Measurements from ENCODE around the gene L1TD1. TPM values are rescaled to one million over a fixed set of nuclear protein-coding genes. Genes with fewer than 3 reads are reported as not detected.

The L1TD1 gene
- total RNA-seq, 2 donors from 2014 or later, result 0.27 to 4.7 TPM

DNA sequence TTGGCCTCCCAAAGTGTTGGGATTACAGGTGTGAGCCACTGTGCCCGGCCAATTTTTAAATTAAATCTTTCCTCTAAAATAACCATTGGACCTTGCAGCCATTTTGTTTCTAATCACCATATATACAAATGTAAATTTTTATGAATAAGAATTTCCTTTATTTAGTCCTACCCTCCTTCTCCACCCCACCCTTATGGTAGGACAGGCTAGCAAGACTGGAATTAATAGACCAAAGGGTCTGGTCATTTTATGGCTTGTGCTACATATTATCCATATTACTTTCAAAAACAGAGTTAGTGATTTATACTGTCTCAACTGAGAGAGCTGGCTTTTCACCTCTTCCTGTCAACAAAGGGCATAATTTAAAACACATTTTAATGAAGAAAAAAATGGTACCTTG is 26.5 kb downstream of the L1TD1 start:
- 100% methylated on average over 1 of the region's 1 CpG for WGBS
- Histone ChIP-seq H3K36me3 (no peaks in the 10 kb centered on the region), H3K9me3 (no peaks in the 10 kb centered on the region), H3K4me1 (replicated peaks) (no peaks in the 10 kb centered on the region), H3K27ac (no peak overlapping the region), H3K27me3 (replicated peaks; ENCODE audit: insufficient read depth) (no peaks in the 10 kb centered on the region), H3K4me3 (no peak overlapping the region)
- intact Hi-C loops (cut with DNase I), result no loop called here
- TF ChIP-seq POLR2A (IDR thresholded peaks at IDR 0.05) (no peak), POLR2AphosphoS5 (IDR thresholded peaks at IDR 0.05) (no peak)
- TF ChIP-seq, protein P1, sequence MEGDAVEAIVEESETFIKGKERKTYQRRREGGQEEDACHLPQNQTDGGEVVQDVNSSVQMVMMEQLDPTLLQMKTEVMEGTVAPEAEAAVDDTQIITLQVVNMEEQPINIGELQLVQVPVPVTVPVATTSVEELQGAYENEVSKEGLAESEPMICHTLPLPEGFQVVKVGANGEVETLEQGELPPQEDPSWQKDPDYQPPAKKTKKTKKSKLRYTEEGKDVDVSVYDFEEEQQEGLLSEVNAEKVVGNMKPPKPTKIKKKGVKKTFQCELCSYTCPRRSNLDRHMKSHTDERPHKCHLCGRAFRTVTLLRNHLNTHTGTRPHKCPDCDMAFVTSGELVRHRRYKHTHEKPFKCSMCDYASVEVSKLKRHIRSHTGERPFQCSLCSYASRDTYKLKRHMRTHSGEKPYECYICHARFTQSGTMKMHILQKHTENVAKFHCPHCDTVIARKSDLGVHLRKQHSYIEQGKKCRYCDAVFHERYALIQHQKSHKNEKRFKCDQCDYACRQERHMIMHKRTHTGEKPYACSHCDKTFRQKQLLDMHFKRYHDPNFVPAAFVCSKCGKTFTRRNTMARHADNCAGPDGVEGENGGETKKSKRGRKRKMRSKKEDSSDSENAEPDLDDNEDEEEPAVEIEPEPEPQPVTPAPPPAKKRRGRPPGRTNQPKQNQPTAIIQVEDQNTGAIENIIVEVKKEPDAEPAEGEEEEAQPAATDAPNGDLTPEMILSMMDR (IDR thresholded peaks at IDR 0.05), result no peak
- DNase-seq (ENCODE audit: low spot score), result no peak

DNA sequence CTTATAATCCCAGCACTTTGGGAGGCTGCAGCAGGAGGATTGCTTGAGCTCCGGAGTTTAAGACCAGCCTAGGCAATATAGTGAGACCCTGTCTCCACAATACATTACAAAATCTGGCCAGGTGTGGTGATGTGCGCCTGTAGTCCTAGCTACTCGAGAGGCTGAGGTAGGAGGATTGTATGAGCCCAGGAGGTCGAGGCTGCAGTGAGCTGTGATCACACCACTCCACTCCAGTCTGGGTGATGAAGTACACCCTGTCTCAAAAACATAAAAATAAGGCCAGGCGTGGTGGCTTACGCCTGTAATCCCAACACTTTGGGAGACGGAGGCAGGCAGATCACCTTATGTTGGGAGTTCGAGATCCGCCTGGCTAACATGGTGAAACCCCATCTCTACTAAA is 27.7 kb downstream of the L1TD1 start:
- no peaks in the 10 kb centered on the region for H3K4me1 ChIP-seq (replicated peaks)
- TF ChIP-seq POLR2A (IDR thresholded peaks at IDR 0.05), result no peak
- TF ChIP-seq POLR2AphosphoS5 (IDR thresholded peaks at IDR 0.05), result no peak
- TF ChIP-seq, protein P1 (IDR thresholded peaks at IDR 0.05), result no peak
- WGBS, result 89% methylated on average over 9 of the region's 9 CpGs
- H3K27me3 ChIP-seq (replicated peaks; ENCODE audit: insufficient read depth), result no peaks in the 10 kb centered on the region
- H3K27ac ChIP-seq, result no peak overlapping the region
- no peaks in the 10 kb centered on the region for H3K36me3 ChIP-seq
- DNase-seq (ENCODE audit: low spot score), result no peak
- H3K9me3 ChIP-seq, result no peaks in the 10 kb centered on the region
- intact Hi-C loops (cut with DNase I), result no loop called here
- no peak overlapping the region for H3K4me3 ChIP-seq

DNA sequence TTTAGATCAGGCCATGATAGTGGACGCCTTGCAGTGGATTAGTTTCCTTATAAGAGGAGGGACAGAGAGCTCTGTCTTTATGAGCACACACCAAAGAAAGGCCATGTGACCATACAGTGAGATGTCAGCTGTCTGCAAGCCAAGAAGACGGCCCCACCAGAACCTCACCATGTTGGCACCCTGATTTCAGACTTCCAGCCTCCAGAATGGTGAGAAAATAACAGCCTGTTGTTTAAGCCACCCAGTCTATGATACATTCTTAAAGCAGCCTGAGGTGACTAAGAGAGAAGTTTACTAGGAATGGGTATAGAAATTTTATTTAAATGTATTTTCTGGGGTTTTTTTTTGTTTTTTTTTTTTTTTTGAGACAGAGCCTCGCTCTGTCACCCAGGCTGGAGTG is 29.5 kb downstream of the L1TD1 start:
- Histone ChIP-seq H3K4me3 (no peak overlapping the region), H3K27ac (no peak overlapping the region), H3K27me3 (replicated peaks; ENCODE audit: insufficient read depth) (no peaks in the 10 kb centered on the region), H3K36me3 (no peaks in the 10 kb centered on the region), H3K4me1 (replicated peaks) (no peaks in the 10 kb centered on the region), H3K9me3 (no peaks in the 10 kb centered on the region)
- 56% methylated on average over 3 of the region's 3 CpGs for WGBS
- intact Hi-C loops (cut with DNase I), result no loop called here
- TF ChIP-seq, protein P1 (IDR thresholded peaks at IDR 0.05), result no peak
- TF ChIP-seq POLR2A (IDR thresholded peaks at IDR 0.05), result no peak
- no peak for TF ChIP-seq POLR2AphosphoS5 (IDR thresholded peaks at IDR 0.05)
- DNase-seq (ENCODE audit: low spot score), result no peak

DNA sequence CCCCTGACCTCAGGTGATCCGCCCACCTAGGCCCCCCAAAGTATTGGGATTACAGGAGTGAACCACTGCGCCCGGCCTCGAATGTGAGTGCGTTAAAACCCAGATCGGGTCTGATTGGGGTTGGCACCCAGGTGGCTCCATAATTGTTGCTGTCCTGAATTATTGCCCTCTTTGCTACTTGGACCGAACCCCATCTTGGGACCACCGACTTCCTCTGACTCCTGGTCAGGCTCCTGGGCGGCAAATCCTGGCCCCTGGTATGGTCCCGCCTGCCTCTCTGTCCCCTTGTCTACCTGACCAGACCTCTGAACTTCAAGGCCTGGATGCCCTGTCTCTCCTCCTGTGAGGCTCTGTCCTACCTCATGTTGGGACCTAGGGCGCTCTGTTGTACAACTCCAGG is 32.8 kb downstream of the L1TD1 start:
- no peaks in the 10 kb centered on the region for H3K36me3 ChIP-seq
- TF ChIP-seq POLR2A (IDR thresholded peaks at IDR 0.05) (no peak), POLR2AphosphoS5 (IDR thresholded peaks at IDR 0.05) (no peak)
- TF ChIP-seq, protein P1 (IDR thresholded peaks at IDR 0.05), result no peak
- no peak for DNase-seq (ENCODE audit: low spot score)
- no peak overlapping the region for H3K27ac ChIP-seq
- H3K4me3 ChIP-seq, result no peak overlapping the region
- H3K9me3 ChIP-seq, result no peaks in the 10 kb centered on the region
- no peaks in the 10 kb centered on the region for H3K27me3 ChIP-seq (replicated peaks; ENCODE audit: insufficient read depth)
- WGBS, result 82% methylated on average over 11 of the region's 11 CpGs
- H3K4me1 ChIP-seq (replicated peaks), result no peaks in the 10 kb centered on the region
- intact Hi-C loops (cut with DNase I), result no loop called here

DNA sequence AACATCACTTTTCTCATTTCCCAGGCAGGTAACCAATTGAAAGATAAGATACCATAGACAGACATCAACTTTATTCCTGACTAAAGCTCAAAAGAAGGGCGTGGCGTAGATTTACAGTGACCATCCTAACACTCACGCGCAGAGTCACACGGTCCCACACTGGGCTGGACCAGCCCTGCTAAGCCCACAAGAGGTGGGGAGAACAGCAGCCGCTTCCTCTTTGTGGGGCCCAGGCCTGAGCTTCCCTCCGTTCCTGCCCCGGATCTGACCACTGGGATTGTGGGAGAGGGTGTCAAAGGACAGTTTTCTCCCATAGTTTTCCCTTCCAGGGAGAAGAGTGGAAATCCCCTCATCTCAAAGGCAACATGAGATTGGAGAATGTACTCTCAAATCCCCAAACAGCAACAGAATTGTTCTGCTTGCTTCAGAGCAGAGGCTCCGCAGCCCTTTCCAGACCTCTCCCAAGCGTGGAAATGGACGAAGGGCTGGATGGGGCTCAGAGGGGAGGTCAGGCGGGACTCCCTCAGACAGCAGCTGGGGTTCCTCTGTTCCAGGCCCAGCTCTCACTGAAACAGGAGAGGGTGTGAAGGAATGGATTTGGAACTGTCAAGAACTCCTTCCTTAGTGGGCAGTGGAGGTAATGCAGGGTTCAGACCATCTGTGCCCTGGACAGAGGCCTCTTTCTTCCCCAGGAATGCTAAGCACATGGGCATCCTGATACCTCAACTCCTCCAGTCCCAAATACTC is 33.7 kb downstream of the L1TD1 start:
- no peak for DNase-seq (ENCODE audit: low spot score)
- TF ChIP-seq POLR2AphosphoS5 (IDR thresholded peaks at IDR 0.05) (no peak), POLR2A (IDR thresholded peaks at IDR 0.05) (no peak)
- TF ChIP-seq, protein P1 (IDR thresholded peaks at IDR 0.05), result no peak
- 84% methylated on average over 12 of the region's 12 CpGs for WGBS

More for the DNA sequence above, 33.7 kb downstream of the L1TD1 start:
- Histone ChIP-seq H3K9me3 (no peaks in the 10 kb centered on the region), H3K27ac (no peak overlapping the region), H3K27me3 (replicated peaks; ENCODE audit: insufficient read depth) (no peaks in the 10 kb centered on the region), H3K36me3 (no peaks in the 10 kb centered on the region), H3K4me3 (no peak overlapping the region), H3K4me1 (replicated peaks) (no peaks in the 10 kb centered on the region)
- intact Hi-C loops (cut with DNase I), result no loop called here
